HEK293T (cell line): ENCODE data around the gene TCF7.

Experiments
- BHLHE40 ChIP-seq: fragments of 450-650 bp; IDR thresholded peaks from 2 replicates; pipeline ENCODE4 v1.6.1; 2016; ENCODE audit warnings: mild to moderate bottlenecking, moderate library complexity, borderline replicate concordance
- FOXA1 ChIP-seq: fragments of 450-650 bp; IDR thresholded peaks from 2 replicates; pipeline ENCODE4 v1.6.1; 2016; ENCODE audit warnings: mild to moderate bottlenecking
- FOXK2 ChIP-seq: fragments of 450-650 bp; IDR thresholded peaks from 2 replicates; pipeline ENCODE4 v1.6.1; 2016; ENCODE audit warnings: mild to moderate bottlenecking
- L3MBTL2 ChIP-seq: fragments of 450-650 bp; conservative IDR thresholded peaks from 2 replicates; pipeline ENCODE4 v1.6.1; 2016; ENCODE audit warnings: mild to moderate bottlenecking

DNA sequence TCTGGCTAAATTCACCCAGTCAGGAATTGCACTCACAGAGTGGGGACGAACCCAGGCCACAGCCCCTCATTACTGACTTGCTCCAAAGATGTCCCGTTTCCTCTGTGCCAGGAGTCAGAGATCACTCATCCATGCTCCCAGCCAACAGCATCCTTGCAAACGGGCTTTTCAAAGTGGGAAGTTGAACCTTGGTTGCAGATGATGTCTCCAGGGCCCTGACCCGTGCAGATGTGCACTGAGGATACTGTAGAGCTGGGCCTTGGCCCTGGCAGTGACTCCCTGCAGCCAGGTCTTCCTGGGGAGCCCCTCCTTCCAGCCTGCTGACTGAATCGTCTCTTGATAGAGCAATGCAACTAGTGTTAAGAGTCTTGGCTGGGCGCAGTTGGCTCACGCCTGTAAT, 22.3 kb downstream of the TCF7 start:
- TF ChIP-seq BHLHE40 (no peak), FOXA1 (no peak), FOXK2 (no peak), L3MBTL2 (no peak)
